Erythroblast (primary cell): ENCODE data around the gene IP6K1.
"Not testable (repeated sequence)": the region's sequence is repeated elsewhere in the genome, so short reads cannot be mapped to it uniquely, and the experiment has no call there.

Experiments
- DNase-seq, 2 experiments: peaks; one replicate each; lab custom pipeline; 2025; lab: John Stamatoyannopoulos, UW
- GATA1 ChIP-seq: IDR thresholded peaks from 2 replicates; pipeline ENCODE4 v1.6.1; 2011; ENCODE audit warnings: low read depth, mild to moderate bottlenecking, control low read depth, low read length, moderate library complexity
- POLR2A ChIP-seq: IDR thresholded peaks from 2 replicates; pipeline ENCODE4 v1.6.1; 2011; ENCODE audit warnings: mild to moderate bottlenecking, low read length

Gene IP6K1

DNA sequence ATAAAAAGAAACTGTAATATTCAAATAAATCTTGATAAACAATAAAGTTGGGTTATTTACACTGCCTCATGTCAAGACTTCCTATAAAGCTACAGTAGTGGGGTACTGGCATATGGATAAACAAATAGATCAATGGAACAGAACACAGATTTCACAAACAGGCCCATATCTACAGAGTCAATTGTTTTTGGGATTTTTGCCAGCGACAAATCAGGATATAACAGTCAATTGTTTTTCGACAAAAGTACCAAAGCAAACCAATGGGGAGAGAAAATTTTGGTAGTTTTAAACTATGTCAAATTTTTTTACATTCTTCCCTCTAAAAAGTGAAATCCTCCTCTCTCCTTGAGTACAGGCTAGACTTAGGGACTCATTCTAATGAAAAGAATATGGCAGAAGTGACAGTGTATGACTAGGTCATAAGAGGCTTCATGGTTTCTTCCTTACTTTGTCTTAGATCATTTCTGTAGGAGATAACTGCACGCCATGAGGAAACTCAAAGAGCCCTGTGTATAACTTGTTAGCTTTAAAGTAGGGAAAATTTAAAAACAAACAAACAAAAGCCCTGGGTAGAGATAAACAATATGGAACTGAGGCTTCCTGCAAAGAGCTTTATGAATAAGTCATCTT is 16.9 kb downstream of the IP6K1 start:
- TF ChIP-seq POLR2A (no peak), GATA1 (no peak)
- no peak for DNase-seq

DNA sequence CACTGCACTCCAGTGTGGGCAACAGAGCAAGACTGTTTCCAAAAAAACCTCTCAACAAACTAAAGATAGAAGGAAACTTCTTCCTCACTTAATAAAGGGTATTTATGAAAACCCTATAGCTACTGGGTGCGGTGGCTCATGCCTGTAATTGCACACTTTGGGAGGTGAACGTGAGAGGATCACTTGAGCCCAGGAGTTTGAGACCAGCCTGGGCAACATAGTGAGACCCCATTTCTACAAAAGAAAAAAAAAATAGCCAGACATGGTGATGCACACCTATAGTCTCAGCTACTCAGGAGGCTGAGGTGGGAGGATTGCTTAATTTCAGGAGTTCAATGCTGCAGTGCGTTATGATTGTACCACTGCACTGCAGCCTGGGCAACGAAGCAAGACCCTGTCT is 22.4 kb downstream of the IP6K1 start:
- no peak for DNase-seq
- TF ChIP-seq GATA1 (no peak), POLR2A (no peak)

DNA sequence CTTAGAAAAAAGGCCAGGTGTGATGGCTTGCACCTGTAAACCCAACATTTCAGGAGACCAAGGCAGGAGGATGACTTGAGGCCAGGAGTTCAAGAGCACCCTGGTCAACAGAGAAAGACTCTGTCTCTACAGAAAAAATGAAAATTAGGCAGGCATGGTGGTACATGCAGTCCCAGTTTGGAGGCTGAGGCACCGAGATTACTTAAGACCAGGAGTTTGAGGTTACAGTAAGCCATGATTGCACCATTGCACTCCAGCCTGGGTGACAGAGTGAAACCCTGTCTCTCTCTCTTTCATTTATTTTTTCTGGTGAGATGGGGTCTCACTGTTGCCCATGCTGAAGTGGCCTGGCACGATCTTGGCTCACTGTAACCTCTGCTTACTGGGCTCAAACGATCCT is 24.7 kb downstream of the IP6K1 start:
- TF ChIP-seq POLR2A (no peak), GATA1 (no peak)
- DNase-seq = no peak

DNA sequence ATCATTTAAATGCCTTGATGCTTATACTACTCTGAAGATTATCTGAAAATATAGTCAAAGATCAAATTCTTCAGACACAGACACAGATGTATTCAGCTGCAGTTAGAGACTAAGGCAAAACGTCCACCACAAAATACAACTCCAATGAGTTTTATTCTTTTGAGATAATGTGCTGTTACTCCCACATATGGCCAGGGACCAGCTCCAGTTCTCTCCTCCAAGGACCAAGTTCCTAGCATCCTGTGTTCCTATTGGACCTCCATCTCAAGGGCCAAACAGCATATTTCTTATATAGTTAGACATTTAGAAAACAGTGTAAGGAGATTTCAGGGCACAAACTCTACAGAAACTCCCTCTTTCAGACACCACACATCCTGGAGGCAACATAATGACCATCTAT is 27.1 kb downstream of the IP6K1 start:
- TF ChIP-seq GATA1 (no peak), POLR2A (no peak)
- DNase-seq = no peak

DNA sequence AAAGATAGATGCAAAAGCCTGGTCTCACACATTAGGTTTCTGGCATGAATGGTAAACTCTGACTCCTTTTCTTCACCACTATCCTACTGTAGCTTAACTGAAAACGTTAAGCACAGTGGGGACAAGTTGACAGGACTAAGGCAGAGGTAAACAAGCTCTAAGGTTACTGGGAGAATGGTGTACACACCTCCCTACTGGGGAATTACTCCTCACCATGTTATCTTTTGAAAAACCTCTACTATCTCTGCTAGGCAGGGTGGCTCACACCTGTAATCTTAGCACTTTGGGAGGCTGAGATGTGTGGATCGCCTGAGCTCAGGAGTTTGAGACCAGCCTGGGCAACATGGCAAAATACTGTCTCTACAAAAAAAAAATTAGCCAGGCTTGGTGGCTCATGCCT is 29.1 kb downstream of the IP6K1 start:
- TF ChIP-seq GATA1 (no peak), POLR2A (no peak)

DNA sequence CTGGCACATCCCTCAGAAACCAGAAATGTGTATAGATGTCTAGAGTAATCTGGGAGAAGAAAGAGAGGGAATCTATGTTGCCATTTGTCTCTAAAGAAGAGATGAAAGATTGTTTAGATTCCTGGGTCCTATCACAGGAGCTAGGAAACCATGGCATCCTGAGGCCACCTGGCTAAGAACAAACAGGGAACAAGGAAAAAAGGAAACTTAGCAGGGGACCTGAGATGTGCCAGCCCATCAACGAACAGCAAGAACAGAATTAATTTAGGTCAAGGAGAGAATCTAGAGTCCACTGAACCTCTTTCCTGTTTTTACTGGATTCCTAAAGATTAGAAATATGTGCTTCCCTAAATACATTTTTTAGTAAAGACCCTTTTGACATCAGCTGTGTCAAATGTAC is 30.3 kb downstream of the IP6K1 start:
- TF ChIP-seq GATA1 (no peak), POLR2A (no peak)
- no peak for DNase-seq

More for the DNA sequence above, 29.1 kb downstream of the IP6K1 start:
- DNase-seq = no peak

DNA sequence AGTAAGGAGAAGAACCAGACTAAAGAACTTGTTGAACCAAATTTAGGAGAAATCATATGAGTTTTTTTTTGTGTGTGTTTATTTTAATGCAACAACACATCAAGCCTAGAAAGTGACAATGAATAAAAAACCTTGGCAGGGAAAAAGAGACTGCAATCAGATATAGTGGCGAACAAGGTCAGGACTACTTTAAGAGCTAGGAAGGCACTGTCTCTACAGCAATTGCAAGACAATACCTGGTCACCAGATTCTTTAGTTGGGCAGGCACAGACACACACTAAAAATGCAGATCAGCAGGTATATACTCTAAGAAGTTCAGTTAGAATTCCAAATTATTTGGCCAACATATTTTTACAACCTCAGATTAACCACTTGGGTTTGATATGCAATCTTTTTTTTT is 31.8 kb downstream of the IP6K1 start:
- no peak for TF ChIP-seq GATA1
- no peak for TF ChIP-seq POLR2A
- DNase-seq = no peak

DNA sequence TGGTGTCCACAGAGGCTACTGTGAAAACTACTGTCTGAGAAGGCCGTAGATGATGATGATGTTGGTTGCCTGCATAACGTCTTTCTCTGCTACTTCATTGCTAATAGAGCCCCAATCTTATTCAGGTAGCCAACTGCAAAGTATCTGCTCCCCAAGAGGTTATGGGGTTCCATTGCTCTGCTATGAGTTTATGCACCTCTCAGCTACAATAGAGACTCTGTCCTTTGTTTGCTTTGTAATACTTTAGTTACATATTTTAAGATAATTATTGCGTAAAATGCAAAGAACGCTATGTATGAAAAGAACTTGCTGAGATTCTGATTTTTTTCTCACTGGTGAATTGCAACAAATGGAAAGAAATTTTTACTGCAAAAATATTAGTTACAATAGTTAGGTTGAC is 34.8 kb downstream of the IP6K1 start:
- DNase-seq = no peak

DNA sequence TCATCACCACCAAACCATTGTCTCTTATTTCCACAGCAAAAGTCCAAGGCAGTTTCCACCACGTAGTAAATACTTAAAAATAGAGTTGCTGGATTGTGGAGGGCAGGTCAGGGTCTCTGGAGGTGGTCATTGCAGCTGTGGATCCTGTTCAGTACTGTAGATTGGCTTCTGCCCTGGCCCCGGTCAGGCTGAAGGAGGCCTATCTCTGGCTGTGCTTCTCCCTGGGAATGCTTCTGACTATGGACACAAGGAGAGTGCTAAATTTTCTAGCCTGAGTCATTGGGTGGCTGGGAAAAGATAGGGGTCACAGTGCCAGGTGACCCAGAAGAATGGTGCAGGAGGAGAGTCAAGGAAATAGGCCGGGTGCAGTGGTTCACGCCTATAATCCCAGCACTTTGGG is 36.3 kb downstream of the IP6K1 start:
- TF ChIP-seq POLR2A (no peak), GATA1 (no peak)
- DNase-seq = no peak

More for the DNA sequence above, 34.8 kb downstream of the IP6K1 start:
- TF ChIP-seq GATA1 = no peak

DNA sequence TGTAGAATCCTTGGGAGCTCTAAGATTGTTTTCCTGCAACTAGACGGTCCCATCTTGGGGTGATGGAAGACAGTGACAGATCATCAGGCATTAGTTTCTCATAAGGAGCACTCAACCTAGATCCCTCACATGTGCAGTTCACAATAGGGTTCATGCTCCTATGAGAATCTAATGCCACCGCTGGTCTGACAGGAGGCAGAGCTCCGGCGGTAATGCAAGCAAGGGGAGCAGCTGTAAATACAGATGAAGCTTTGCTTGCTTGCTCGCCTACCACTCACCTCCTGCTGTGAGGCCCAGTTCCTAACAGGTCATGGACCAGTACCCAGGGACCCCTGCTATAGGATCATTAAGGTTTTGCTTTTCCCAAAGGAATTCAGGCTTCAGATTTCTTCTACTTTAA is 37.5 kb downstream of the IP6K1 start:
- not testable (repeated sequence) for DNase-seq

DNA sequence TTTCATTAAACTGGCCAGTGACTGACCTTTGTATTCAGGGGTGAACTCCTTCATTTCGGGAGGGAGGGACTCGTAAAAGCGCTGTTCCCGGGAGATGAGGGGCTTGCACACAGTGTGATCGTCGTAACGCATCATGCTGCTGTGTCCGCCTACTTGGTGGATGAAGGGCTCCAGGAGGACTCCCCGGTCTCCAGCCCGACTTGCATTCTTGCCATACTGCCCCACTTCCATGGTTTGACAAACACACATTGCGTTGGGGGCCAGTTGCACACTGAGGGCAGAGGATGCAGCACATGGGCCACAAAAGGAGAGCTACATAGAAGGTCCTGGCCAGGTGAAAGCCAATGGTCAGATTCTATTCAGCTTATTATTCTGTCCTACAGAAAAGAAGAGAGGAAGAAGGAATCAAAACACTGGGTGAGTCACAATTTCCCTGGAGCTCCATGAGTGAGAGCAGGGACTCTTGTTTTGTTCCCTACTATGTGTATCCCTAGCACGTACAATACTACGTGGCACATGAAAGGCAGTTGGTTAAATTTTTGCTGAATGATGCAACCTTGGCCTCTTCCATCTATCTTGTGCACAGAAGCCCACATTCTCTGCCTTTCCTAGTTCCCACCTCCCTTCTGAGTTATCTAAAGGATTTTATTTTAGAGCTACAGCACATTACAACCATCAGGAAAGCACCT is 38.4 kb downstream of the IP6K1 start:
- no peak for DNase-seq
- TF ChIP-seq GATA1 (no peak), POLR2A (no peak)

DNA sequence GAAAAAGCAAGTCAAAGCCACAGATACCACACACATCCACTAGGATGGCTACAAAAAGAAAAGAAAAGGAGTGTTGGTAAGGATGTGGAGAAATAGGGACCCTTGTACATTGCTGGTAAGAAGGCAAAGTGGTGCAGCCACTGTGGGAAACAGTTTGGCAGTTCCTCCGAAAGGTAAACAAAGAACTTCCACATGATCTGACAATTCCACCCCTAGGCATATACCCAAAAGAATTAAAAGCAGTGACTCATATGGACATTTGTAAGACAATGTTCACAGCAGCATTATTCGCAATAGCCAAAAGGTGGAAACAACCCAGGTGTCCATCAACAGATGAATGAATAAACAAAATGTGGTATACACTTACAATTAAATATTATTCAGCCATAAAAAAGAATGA is 40.4 kb downstream of the IP6K1 start:
- TF ChIP-seq POLR2A = no peak
- TF ChIP-seq GATA1 = no peak
- DNase-seq = no peak

DNA sequence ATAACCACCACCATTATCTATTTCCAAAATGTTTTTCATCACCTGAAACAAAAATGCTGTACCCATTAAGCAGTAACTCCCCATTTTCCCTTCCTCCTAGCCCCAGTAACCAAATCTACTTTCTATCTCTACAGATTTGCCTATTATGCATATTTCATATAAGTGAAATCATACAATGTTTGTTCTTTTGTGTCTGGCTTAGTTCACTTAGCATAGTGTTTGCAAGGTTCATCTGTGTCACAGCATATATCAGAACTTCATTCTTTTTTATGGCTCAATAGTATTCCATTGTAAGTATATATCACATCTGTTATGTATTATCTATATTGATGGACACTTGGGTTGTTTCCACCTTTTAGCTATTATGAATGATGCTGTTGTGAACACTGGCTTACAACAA is 45.9 kb downstream of the IP6K1 start:
- TF ChIP-seq GATA1 = no peak
- no peak for TF ChIP-seq POLR2A
- no peak for DNase-seq

DNA sequence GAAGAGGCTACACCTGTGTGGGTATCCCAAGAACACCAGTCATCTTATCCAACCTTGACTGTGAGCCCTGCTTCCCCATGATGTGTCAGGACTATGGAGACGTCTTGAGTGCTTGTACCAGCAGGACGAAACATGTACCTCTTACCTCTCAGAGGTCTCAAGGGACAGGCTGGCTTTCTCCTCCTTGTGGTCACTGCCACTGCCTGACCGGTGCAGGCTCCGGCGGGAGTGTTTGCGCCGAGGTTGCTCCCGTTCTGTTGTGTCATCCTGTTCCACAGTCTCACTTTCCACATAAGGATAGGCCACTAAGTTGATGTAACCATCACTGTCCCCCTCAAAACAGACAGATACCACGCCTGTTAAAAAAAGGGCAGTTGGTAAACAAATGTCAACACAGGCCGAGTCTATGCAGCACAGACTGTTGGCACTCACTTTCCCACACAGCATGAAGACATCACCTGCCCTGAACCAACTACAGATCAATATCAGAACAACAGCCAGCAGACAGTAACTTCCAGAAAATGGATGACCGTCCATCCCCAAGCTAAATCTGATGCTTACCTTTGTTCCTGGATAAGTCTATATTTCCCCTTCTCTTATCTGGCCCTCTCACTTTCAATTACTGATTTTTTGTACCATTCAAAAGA is 48.2 kb downstream of the IP6K1 start:
- DNase-seq = no peak
- TF ChIP-seq GATA1 = no peak
- no peak for TF ChIP-seq POLR2A

DNA sequence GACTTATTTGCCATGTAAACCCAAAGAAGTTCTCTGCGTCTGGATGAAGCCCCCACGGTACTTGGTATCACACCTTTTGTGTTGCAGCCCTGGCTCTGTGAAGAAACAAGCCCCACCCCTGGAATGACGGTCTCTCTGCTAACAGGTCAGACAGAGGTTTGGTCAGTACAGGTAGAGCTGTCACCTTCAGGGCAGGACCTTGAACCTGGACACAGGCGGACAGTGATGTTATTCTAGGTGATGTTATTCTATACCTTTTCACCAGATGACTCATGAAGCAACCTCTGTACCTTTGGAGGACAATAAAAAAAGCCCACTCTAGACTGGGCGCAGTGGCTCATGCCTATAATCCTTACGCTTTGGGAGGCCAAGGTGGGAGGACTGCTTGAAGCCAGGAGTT is 51.6 kb downstream of the IP6K1 start:
- DNase-seq = no peak
- TF ChIP-seq GATA1 = no peak
- TF ChIP-seq POLR2A = no peak

DNA sequence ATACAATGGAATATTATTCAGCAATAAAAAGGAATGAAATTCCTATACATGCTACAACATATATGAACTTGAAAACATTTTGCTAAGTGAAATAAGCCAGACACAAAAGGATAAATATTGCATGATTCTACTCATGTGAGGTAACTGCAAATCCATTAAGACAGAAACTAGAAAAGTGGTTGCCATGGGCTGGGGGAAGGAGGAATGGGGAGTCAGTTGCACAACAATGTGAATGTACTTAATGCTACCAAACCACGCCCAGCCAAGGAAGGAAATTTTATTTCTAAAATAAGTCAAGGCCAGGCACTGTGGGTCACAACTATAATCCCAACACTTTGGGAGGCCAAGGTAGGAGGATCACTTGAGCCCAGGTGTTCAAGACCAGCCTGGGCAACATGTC is 52.8 kb downstream of the IP6K1 start:
- TF ChIP-seq POLR2A (no peak), GATA1 (no peak)

More for the DNA sequence above, 52.8 kb downstream of the IP6K1 start:
- no peak for DNase-seq
